HCT116 (cell line): ENCODE measurements around the gene CBX5. TPM values are rescaled to one million over a fixed set of nuclear protein-coding genes. Genes with fewer than 3 reads are reported as not detected.

Experiments used
- ATAC-seq: fragments of 200-7000 bp; cut with Tn5 transposase; 2 replicates; pipeline ENCODE4 v1.9.1; 2020; ENCODE audit warnings: mild to moderate bottlenecking, moderate library complexity
- BruUV-seq: library from RNA; stranded (reverse); fragments of 400-500 nt; replicated peaks from 2 replicates; lab custom pipeline; 2021; lab: Mats Ljungman, UMichigan
- CTCF ChIA-PET: fragments of 300-600 bp; sonication (Branson Sonifier 250); formaldehyde crosslinking; loops from one replicate; lab custom pipeline; 2021; ENCODE audit warnings: antibody characterized with exemption; lab: Charles Lee
- POLR2A ChIA-PET: fragments of 300-600, 350-600 bp; sonication (Branson Sonifier 250); formaldehyde crosslinking; loops from one replicate; lab custom pipeline; 2021; ENCODE audit warnings: antibody characterized with exemption; lab: Charles Lee
- RAD21 ChIA-PET, 2 experiments: fragments of 300-600 bp; sonication (Branson Sonifier 250); formaldehyde crosslinking; loops; one replicate each; lab custom pipeline; 2023; ENCODE audit warnings: low total read pairs in 2 of 2; ENCODE audit not compliant: uncharacterized antibody in 2 of 2, unreplicated experiment in 2 of 2, low non-redundant PET in 1 of 2; lab: Charles Lee
- DNase-seq: peaks from one replicate; pipeline ENCODE4 v3.0.0-alpha.2; 2010; ENCODE audit warnings: low read depth, low spot score
- H2AFZ ChIP-seq: fragments of 200-600 bp; shearing (Covaris generic), sonication (generic); 2 replicates; pipeline ENCODE4 v1.6.1; 2017; ENCODE audit warnings: low read depth, mixed run types, mixed read lengths, antibody characterized with exemption, low read length; ENCODE audit not compliant: poor library complexity, severe bottlenecking
- H3K27ac ChIP-seq: 2 replicates; pipeline ENCODE4 v1.5.1; 2012; ENCODE audit warnings: low read depth, low read length
- H3K27me3 ChIP-seq: fragments of 200-600 bp; sonication (generic); 2 replicates; pipeline ENCODE4 v1.6.1; 2016; ENCODE audit warnings: mixed run types, low read length, mixed read lengths; ENCODE audit not compliant: insufficient read depth
- H3K36me3 ChIP-seq, 2 experiments: fragments of 200-500 bp in 1 of 2; fragments of 200-600 bp in 1 of 2; sonication (Bioruptor generic) in 1 of 2; sonication (generic) in 1 of 2; 2 replicates each; pipeline versions ENCODE4 v1.5.1 to v1.6.1; 2014 to 2016; ENCODE audit warnings: low read length in 2 of 2, inconsistent platforms in 1 of 2, mixed read lengths in 1 of 2, mixed run types in 1 of 2; ENCODE audit not compliant: insufficient read depth in 2 of 2, control insufficient read depth in 1 of 2
- H3K4me1 ChIP-seq, 2 experiments: fragments of 200-600 bp in 1 of 2; sonication (generic) in 1 of 2; 2 replicates each; pipeline versions ENCODE4 v1.5.1 to v1.6.1; 2012 to 2017; ENCODE audit warnings: low read length in 2 of 2, inconsistent platforms in 1 of 2, mild to moderate bottlenecking in 1 of 2, mixed read lengths in 1 of 2, mixed run types in 1 of 2, moderate library complexity in 1 of 2; ENCODE audit not compliant: insufficient read depth in 2 of 2, control insufficient read depth in 1 of 2
- H3K4me2 ChIP-seq: fragments of 200-600 bp; sonication (generic); 2 replicates; pipeline ENCODE4 v1.6.1; 2017; ENCODE audit warnings: mixed run types, low read length, mixed read lengths
- H3K4me3 ChIP-seq, 2 experiments: fragments of 200-600 bp in 1 of 2; sonication (generic) in 1 of 2; replicated peaks in 1 of 2; 2 replicates each; pipeline ENCODE4 v1.5.1; 2011 to 2016; ENCODE audit warnings: low read length in 2 of 2, control low read depth in 1 of 2, low read depth in 1 of 2, mild to moderate bottlenecking in 1 of 2, mixed read lengths in 1 of 2, mixed run types in 1 of 2
- H3K79me2 ChIP-seq: fragments of 200-600 bp; sonication (generic); 2 replicates; pipeline ENCODE4 v1.6.1; 2017; ENCODE audit warnings: mild to moderate bottlenecking, mixed run types, low read length, moderate library complexity, mixed read lengths; ENCODE audit not compliant: insufficient read depth
- H3K9ac ChIP-seq: fragments of 200-600 bp; sonication (generic); 2 replicates; pipeline ENCODE4 v1.6.1; 2016; ENCODE audit warnings: low read length, mixed read lengths
- H3K9me2 ChIP-seq: fragments of 200-600 bp; sonication (generic), shearing (Covaris generic); 2 replicates; pipeline ENCODE4 v1.6.1; 2017; ENCODE audit warnings: mixed run types, mild to moderate bottlenecking, moderate library complexity; ENCODE audit not compliant: insufficient read depth
- H3K9me3 ChIP-seq, 2 experiments: fragments of 200-500 bp in 1 of 2; fragments of 200-600 bp in 1 of 2; sonication (Bioruptor generic) in 1 of 2; sonication (generic) in 1 of 2; 2 replicates each; pipeline ENCODE4 v1.6.1; 2014 to 2017; ENCODE audit warnings: low read length in 2 of 2, mixed read lengths in 2 of 2, inconsistent platforms in 1 of 2, low read depth in 1 of 2, mild to moderate bottlenecking in 1 of 2, mixed run types in 1 of 2, moderate library complexity in 1 of 2; ENCODE audit not compliant: control insufficient read depth in 1 of 2, insufficient read depth in 1 of 2
- H4K20me1 ChIP-seq: fragments of 200-600 bp; sonication (generic), shearing (Covaris generic); 2 replicates; pipeline ENCODE4 v1.6.1; 2017; ENCODE audit warnings: mixed run types, mild to moderate bottlenecking, moderate library complexity; ENCODE audit not compliant: insufficient read depth
- ATF3 ChIP-seq: IDR thresholded peaks from 2 replicates; pipeline ENCODE4 v1.6.1; 2012
- CTCF ChIP-seq, 3 experiments: fragments of 200-600 bp in 1 of 3; sonication (generic) in 1 of 3; IDR thresholded peaks in 2 of 3; conservative IDR thresholded peaks in 1 of 3; 2 replicates each; pipeline ENCODE4 v1.5.1; 2012 to 2017; ENCODE audit warnings: low read depth in 2 of 3, low read length in 2 of 3, antibody characterized with exemption in 1 of 3, borderline replicate concordance in 1 of 3, control low read depth in 1 of 3, mild to moderate bottlenecking in 1 of 3, mixed read lengths in 1 of 3, mixed run types in 1 of 3, moderate library complexity in 1 of 3; ENCODE audit not compliant: insufficient read depth in 1 of 3
- EZH2 ChIP-seq: fragments of 200-600 bp; sonication (generic); IDR thresholded peaks from 2 replicates; pipeline ENCODE4 v1.6.1; 2017; ENCODE audit warnings: antibody characterized with exemption, mixed run types
- EZH2phosphoT487 ChIP-seq: fragments of 200-600 bp; IDR thresholded peaks from 2 replicates; pipeline ENCODE4 v1.6.1; 2018; ENCODE audit warnings: antibody characterized with exemption, borderline replicate concordance
- MAX ChIP-seq: IDR thresholded peaks from 2 replicates; pipeline ENCODE4 v1.6.1; 2012
- POLR2A ChIP-seq: IDR thresholded peaks from 2 replicates; pipeline ENCODE4 v1.7.0; 2011; ENCODE audit warnings: borderline replicate concordance; ENCODE audit not compliant: insufficient read depth, insufficient read length; ENCODE audit errors: extremely low read depth
- POLR2AphosphoS5 ChIP-seq: IDR thresholded peaks from 2 replicates; pipeline ENCODE4 v1.6.1; 2011; ENCODE audit warnings: mild to moderate bottlenecking, low read depth, low read length, moderate library complexity
- YY1 ChIP-seq: IDR thresholded peaks from 2 replicates; pipeline ENCODE4 v1.6.1; 2011; ENCODE audit warnings: low read length, low read depth, moderate library complexity, mild to moderate bottlenecking; ENCODE audit not compliant: insufficient replicate concordance; ENCODE audit errors: extremely low read depth
- ZBTB33 ChIP-seq: IDR thresholded peaks from 2 replicates; pipeline ENCODE4 v1.6.1; 2011; ENCODE audit warnings: mild to moderate bottlenecking, low read length, moderate library complexity; ENCODE audit not compliant: insufficient replicate concordance; ENCODE audit errors: extremely low read depth
- ZFX ChIP-seq: fragments of 450-650 bp; IDR thresholded peaks from 2 replicates; pipeline ENCODE4 v1.6.1; 2017
- ZNF274 ChIP-seq: fragments of 200-500 bp; sonication (Bioruptor generic); IDR thresholded peaks from 2 replicates; pipeline ENCODE4 v1.6.1; 2014; ENCODE audit warnings: mild to moderate bottlenecking, low read depth, low read length, inconsistent platforms
- intact Hi-C: fragments of 100-400 bp; cut with micrococcal nuclease; formaldehyde crosslinking; loops from 2 replicates; pipeline ENCODE4 v1.10.0; 2022
- total RNA-seq: library from RNA; stranded (reverse); gene quantifications from one replicate; pipeline ENCODE4 v1.2.1, GENCODE V29; 2021; ENCODE audit not compliant: unreplicated experiment

CBX5 gene
- total RNA-seq, 1 experiment from 2014 or later: 72.3 TPM

GRCh38 chr12:54321363-54321762 lies 41.4 kb upstream of the CBX5 start:
- Histone ChIP-seq H2AFZ (no peak overlapping the region), H3K27ac (no peak overlapping the region), H3K9ac (no peak overlapping the region), H3K4me2 (no peak overlapping the region), H4K20me1 (no peaks in the 10 kb centered on the region), H3K36me3 (no peaks in the 10 kb centered on the region; a peak in 1 of 4 replicates), H3K9me3 (no peaks in the 10 kb centered on the region), H3K79me2 (peaks cover 12% of the 10 kb centered on the region), H3K4me1 (peaks cover 4 to 8% of the 10 kb centered on the region in 2 experiments; a peak in 3 of 4 replicates), H3K4me3 (no peak overlapping the region), H3K9me2 (no peaks in the 10 kb centered on the region), H3K27me3 (no peaks in the 10 kb centered on the region)
- DNase-seq: no peak
- CTCF ChIA-PET: interaction anchor here (0.6 to 1.2 kb wide), 3 partner anchors 11 to 39 kb away, joined by 3 read pairs; no protein-coding TSS in a partner anchor
- no TSS peak for BruUV-seq
- TF ChIP-seq ZBTB33: no peak
- no peak for TF ChIP-seq EZH2
- no peak for TF ChIP-seq YY1
- no peak for TF ChIP-seq ZFX
- no peak for TF ChIP-seq ZNF274
- no peak for TF ChIP-seq ATF3
- no peak for TF ChIP-seq MAX
- no peak for TF ChIP-seq CTCF (IDR thresholded peaks at IDR 0.05 in 2 of 3, conservative IDR thresholded peaks at IDR 0.05 in 1 of 3; ENCODE audit: borderline replicate concordance in 1 of 3, insufficient read depth in 1 of 3, low read depth in 2 of 3, low read length in 2 of 3)
- TF ChIP-seq POLR2A: no peak
- no peak for TF ChIP-seq EZH2phosphoT487
- no peak for TF ChIP-seq POLR2AphosphoS5
- intact Hi-C loops: no loop called here
- POLR2A ChIA-PET: interaction anchor here (1.7 kb wide), 1 partner anchor 41 kb away, joined by 4 read pairs; the partner anchor contains the start of genes CBX5 and HNRNPA1
- no peak for ATAC-seq
- RAD21 ChIA-PET: no interaction called here
